Esophagus muscularis mucosa (tissue), 4 donors: ENCODE measurements around the gene TMEM269. TPM values are rescaled to one million over a fixed set of nuclear protein-coding genes. Genes with fewer than 3 reads are reported as not detected.

Source experiments
- DNase-seq: peaks from one replicate; pipeline ENCODE4 v3.0.0-alpha.2; 2017; ENCODE audit errors: extremely low spot score
- H3K27ac ChIP-seq, 4 donors: fragments of 200-600 bp; sonication (generic); replicated peaks in 1 of 4; 1 replicate in 3 of 4; 2 replicates in 1 of 4; pipeline ENCODE4 v1.5.1; 2016 to 2019; ENCODE audit warnings: mild to moderate bottlenecking in 1 of 4
- H3K27me3 ChIP-seq, 4 donors: fragments of 200-600 bp; sonication (generic); one replicate each; pipeline versions ENCODE4 v1.5.1 to v1.6.0; 2016 to 2019
- H3K36me3 ChIP-seq, 4 donors: fragments of 200-600 bp; sonication (generic); one replicate each; pipeline ENCODE4 v1.5.1; 2016 to 2019
- H3K4me1 ChIP-seq, 4 donors: fragments of 200-600 bp; sonication (generic); one replicate each; pipeline ENCODE4 v1.5.1; 2016 to 2019
- H3K4me3 ChIP-seq, 4 donors: fragments of 200-600 bp; sonication (generic); 1 replicate in 2 of 4; 2 replicates in 2 of 4; pipeline ENCODE4 v1.5.1; 2016 to 2019; ENCODE audit warnings: mild to moderate bottlenecking in 4 of 4, moderate library complexity in 1 of 4
- H3K9me3 ChIP-seq, 4 donors: fragments of 200-600 bp; sonication (generic); 1 replicate in 3 of 4; 2 replicates in 1 of 4; pipeline ENCODE4 v1.5.1; 2016 to 2019
- CTCF ChIP-seq, 3 experiments: fragments of 200-600 bp in 2 of 3; fragments of 450-650 bp in 1 of 3; sonication (generic) in 2 of 3; IDR thresholded peaks; one replicate each; pipeline ENCODE4 v1.5.1; 2017 to 2019; ENCODE audit warnings: antibody characterized with exemption in 3 of 3, mild to moderate bottlenecking in 2 of 3, moderate library complexity in 1 of 3
- EP300 ChIP-seq: sonication (generic); formaldehyde crosslinking; IDR thresholded peaks from one replicate; pipeline ENCODE4 v1.6.1; 2017; ENCODE audit warnings: antibody characterized with exemption
- POLR2A ChIP-seq: fragments of 450-650 bp; IDR thresholded peaks from one replicate; pipeline ENCODE4 v1.6.1; 2017; ENCODE audit warnings: antibody characterized with exemption, moderate library complexity, mild to moderate bottlenecking, low read depth
- POLR2AphosphoS5 ChIP-seq, 2 donors: sonication (generic); formaldehyde crosslinking; IDR thresholded peaks; one replicate each; pipeline ENCODE4 v1.6.1; 2017; ENCODE audit warnings: antibody characterized with exemption in 2 of 2
- WGBS: methylation state at CpG from one replicate; pipeline ENCODE4 v1.1.5; 2018; 5-methylcytosine and 5-hydroxymethylcytosine counted together
- intact Hi-C: fragments of 100-400 bp; cut with DNase I; formaldehyde crosslinking; loops from one replicate; pipeline ENCODE4 v1.15.1; 2023
- total RNA-seq, 4 donors: library from RNA; depleted of rRNA; stranded (reverse); fragments of >200 nt; gene quantifications; one replicate each; pipeline versions ENCODE4 v1.1.0 to v1.2.1, GENCODE V29; 2016

Gene TMEM269
- total RNA-seq, 4 donors from 2014 or later = 0.06 TPM; not detected in 3

- no peak overlapping the region for H3K27ac ChIP-seq
- peaks cover 0 to 34% (median 17%) of the 10 kb centered on the region in 4 donors for H3K36me3 ChIP-seq
- no peak overlapping the region for H3K4me3 ChIP-seq
- no peak for TF ChIP-seq POLR2AphosphoS5 (IDR thresholded peaks at IDR 0.05)
- TF ChIP-seq POLR2A = no peak
- 77% methylated on average over 4 of the region's 4 CpGs for WGBS
- intact Hi-C loops = no loop called here
- H3K9me3 ChIP-seq = no peaks in the 10 kb centered on the region
- H3K27me3 ChIP-seq = no peaks in the 10 kb centered on the region
- H3K4me1 ChIP-seq = no peaks in the 10 kb centered on the region
- no peak for DNase-seq
Observed at GRCh38 chr1:42833981-42834380, 49.2 kb downstream of the TMEM269 start.

GRCh38 chr1:42834803-42835202 is 50.0 kb downstream of the TMEM269 start:
- H3K27me3 ChIP-seq = no peaks in the 10 kb centered on the region
- TF ChIP-seq EP300 (no peak), CTCF (IDR thresholded peaks at IDR 0.05) (no peak), POLR2A (no peak), POLR2AphosphoS5 (IDR thresholded peaks at IDR 0.05) (no peak)
- no peak for DNase-seq
- H3K4me1 ChIP-seq = no peaks in the 10 kb centered on the region
- H3K4me3 ChIP-seq = no peak overlapping the region
- no peaks in the 10 kb centered on the region for H3K9me3 ChIP-seq
- intact Hi-C loops = no loop called here
- H3K27ac ChIP-seq = no peak overlapping the region
- WGBS = 91% methylated on average over 5 of the region's 5 CpGs
- H3K36me3 ChIP-seq = peaks cover 0 to 33% (median 19%) of the 10 kb centered on the region in 4 donors

GRCh38 chr1:42835422-42835821 is 50.6 kb downstream of the TMEM269 start:
- TF ChIP-seq POLR2A (no peak), EP300 (no peak), POLR2AphosphoS5 (IDR thresholded peaks at IDR 0.05) (no peak), CTCF (IDR thresholded peaks at IDR 0.05) (no peak)
- 100% methylated on average over 2 of the region's 2 CpGs for WGBS
- DNase-seq = no peak
- Histone ChIP-seq H3K9me3 (no peaks in the 10 kb centered on the region), H3K36me3 (peaks cover 0 to 31% (median 15%) of the 10 kb centered on the region in 4 donors), H3K4me3 (no peak overlapping the region), H3K27ac (no peak overlapping the region), H3K4me1 (no peaks in the 10 kb centered on the region), H3K27me3 (no peaks in the 10 kb centered on the region)
- intact Hi-C loops = no loop called here

GRCh38 chr1:42837709-42838108 is 52.9 kb downstream of the TMEM269 start:
- no peak overlapping the region for H3K27ac ChIP-seq
- DNase-seq = no peak
- WGBS = 60% methylated on average over 3 of the region's 3 CpGs
- intact Hi-C loops = no loop called here
- H3K4me3 ChIP-seq = no peak overlapping the region
- peaks cover 0 to 43% (median 15%) of the 10 kb centered on the region in 4 donors for H3K36me3 ChIP-seq
- no peak for TF ChIP-seq CTCF (IDR thresholded peaks at IDR 0.05)
- no peak for TF ChIP-seq POLR2A
- no peak for TF ChIP-seq EP300
- no peak for TF ChIP-seq POLR2AphosphoS5 (IDR thresholded peaks at IDR 0.05)
- H3K9me3 ChIP-seq = no peaks in the 10 kb centered on the region
- no peaks in the 10 kb centered on the region for H3K27me3 ChIP-seq
- no peaks in the 10 kb centered on the region for H3K4me1 ChIP-seq

- intact Hi-C loops = no loop called here
- WGBS = 81% methylated on average over 7 of the region's 7 CpGs
- no peaks in the 10 kb centered on the region for H3K4me1 ChIP-seq
- H3K27me3 ChIP-seq = no peaks in the 10 kb centered on the region
- H3K9me3 ChIP-seq = no peaks in the 10 kb centered on the region
- peaks cover 0 to 51% (median 18%) of the 10 kb centered on the region in 4 donors for H3K36me3 ChIP-seq
- H3K4me3 ChIP-seq = no peak overlapping the region
- DNase-seq = no peak
- TF ChIP-seq POLR2AphosphoS5 (IDR thresholded peaks at IDR 0.05) (no peak), CTCF (IDR thresholded peaks at IDR 0.05) (no peak), EP300 (no peak), POLR2A (no peak)
- no peak overlapping the region for H3K27ac ChIP-seq
Observed at GRCh38 chr1:42838482-42839190, 53.8 kb downstream of the TMEM269 start.
